HEK293T (cell line): ENCODE results near the gene BACH2.

Experiments used
- ARNT ChIP-seq: fragments of 450-650 bp; IDR thresholded peaks from 2 replicates; pipeline ENCODE4 v1.6.1; 2017; ENCODE audit warnings: mild to moderate bottlenecking
- BHLHE40 ChIP-seq: fragments of 450-650 bp; IDR thresholded peaks from 2 replicates; pipeline ENCODE4 v1.6.1; 2016; ENCODE audit warnings: mild to moderate bottlenecking, moderate library complexity, borderline replicate concordance
- CTBP1 ChIP-seq: fragments of 450-650 bp; IDR thresholded peaks from 2 replicates; pipeline ENCODE4 v1.6.1; 2016; ENCODE audit warnings: borderline replicate concordance
- ELF4 ChIP-seq: fragments of 450-650 bp; IDR thresholded peaks from 2 replicates; pipeline ENCODE4 v1.6.1; 2017; ENCODE audit warnings: antibody characterized with exemption
- FOXM1 ChIP-seq: fragments of 450-650 bp; IDR thresholded peaks from 2 replicates; pipeline ENCODE4 v1.6.1; 2017; ENCODE audit warnings: mild to moderate bottlenecking, borderline replicate concordance
- HDGF ChIP-seq: fragments of 450-650 bp; IDR thresholded peaks from 2 replicates; pipeline ENCODE4 v1.6.1; 2017; ENCODE audit warnings: antibody characterized with exemption, borderline replicate concordance
- L3MBTL2 ChIP-seq: fragments of 450-650 bp; conservative IDR thresholded peaks from 2 replicates; pipeline ENCODE4 v1.6.1; 2016; ENCODE audit warnings: mild to moderate bottlenecking
- NFRKB ChIP-seq: fragments of 450-650 bp; IDR thresholded peaks from 2 replicates; pipeline ENCODE4 v1.6.1; 2016; ENCODE audit warnings: mild to moderate bottlenecking, moderate library complexity
- SP1 ChIP-seq: fragments of 450-650 bp; IDR thresholded peaks from 2 replicates; pipeline ENCODE4 v1.6.1; 2017
- SUZ12 ChIP-seq: fragments of 450-650 bp; IDR thresholded peaks from 2 replicates; pipeline ENCODE4 v1.6.1; 2016; ENCODE audit warnings: mild to moderate bottlenecking
- TARDBP ChIP-seq: fragments of 450-650 bp; IDR thresholded peaks from 2 replicates; pipeline ENCODE4 v1.6.1; 2016

DNA sequence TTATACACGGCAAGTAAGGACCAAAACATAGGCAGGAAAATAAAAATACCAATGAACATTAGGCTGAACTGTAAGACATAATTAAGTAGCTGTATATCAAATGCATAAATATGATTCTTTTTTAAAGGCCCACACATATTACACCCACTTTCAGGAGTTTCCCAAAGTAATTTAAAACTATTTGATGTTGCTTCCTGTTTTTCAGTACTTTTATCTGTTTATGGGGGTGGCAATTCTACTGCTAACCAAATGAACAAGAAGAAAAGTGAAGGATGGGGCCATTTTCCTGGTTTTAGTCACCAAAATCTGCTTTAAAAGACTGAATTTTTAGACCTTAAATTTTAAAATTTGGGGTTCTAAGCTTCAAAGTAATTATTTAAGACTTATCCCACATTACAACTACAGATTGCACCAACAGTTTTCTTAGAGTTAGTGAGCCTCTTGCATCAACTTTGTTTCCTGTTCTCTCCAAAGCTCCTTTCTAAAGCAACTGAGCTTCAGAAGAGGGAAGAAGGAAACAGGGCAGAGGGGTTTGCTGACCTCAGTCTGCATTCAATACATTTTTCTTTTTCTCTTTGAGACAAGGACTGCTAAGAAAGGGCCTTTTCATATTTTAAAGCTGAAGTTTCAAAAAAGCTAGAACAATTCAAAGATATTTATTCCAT is 191.0 kb downstream of the BACH2 start:
- TF ChIP-seq FOXM1 (no peak), CTBP1 (no peak), BHLHE40 (no peak), ELF4 (no peak), TARDBP (no peak), HDGF (no peak), NFRKB (no peak), SP1 (no peak), ARNT (no peak), L3MBTL2 (no peak), SUZ12 (no peak)
